PC-9 (cell line): Measurements from ENCODE around the gene FCMR.

Source experiments
- EZH2 ChIP-seq: fragments of 200-600 bp; sonication (generic); IDR thresholded peaks from 2 replicates; pipeline ENCODE4 v1.8.0; 2017; ENCODE audit warnings: antibody characterized with exemption, low read depth
- TF ChIP-seq, protein P1 (sequence below): fragments of 200-600 bp; sonication (generic); conservative IDR thresholded peaks from 2 replicates; pipeline ENCODE4 v1.6.1; 2017; ENCODE audit warnings: mixed run types, antibody characterized with exemption, mild to moderate bottlenecking, moderate library complexity

DNA sequence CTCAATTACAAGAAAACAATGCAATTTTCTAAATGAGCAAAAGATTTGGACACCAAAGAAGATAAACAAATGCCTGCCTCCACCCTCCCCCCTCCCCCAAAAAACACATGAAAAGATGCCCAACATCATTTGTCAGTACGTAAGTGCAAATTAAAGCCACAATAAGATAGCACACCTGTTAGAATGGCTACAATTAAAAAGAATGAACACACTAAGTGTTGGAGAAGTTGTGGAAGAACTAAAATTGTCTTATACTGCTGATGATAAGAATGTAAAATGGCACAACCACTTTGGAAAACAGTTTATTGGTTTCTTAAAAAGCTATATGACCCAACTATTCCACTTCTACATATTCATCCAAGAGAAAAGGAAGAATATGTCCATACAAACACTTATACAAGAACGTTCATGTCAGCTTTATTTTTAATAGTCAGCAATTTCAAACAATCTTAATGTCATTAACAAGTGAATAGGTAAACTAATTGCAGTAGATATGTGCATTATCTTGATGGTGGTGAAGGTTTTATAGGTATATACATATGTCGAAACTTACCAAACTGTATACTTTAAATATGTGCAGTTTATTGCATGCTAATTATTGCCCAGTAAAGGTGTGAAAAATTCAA is 45.9 kb downstream of the FCMR start:
- TF ChIP-seq, protein P1, sequence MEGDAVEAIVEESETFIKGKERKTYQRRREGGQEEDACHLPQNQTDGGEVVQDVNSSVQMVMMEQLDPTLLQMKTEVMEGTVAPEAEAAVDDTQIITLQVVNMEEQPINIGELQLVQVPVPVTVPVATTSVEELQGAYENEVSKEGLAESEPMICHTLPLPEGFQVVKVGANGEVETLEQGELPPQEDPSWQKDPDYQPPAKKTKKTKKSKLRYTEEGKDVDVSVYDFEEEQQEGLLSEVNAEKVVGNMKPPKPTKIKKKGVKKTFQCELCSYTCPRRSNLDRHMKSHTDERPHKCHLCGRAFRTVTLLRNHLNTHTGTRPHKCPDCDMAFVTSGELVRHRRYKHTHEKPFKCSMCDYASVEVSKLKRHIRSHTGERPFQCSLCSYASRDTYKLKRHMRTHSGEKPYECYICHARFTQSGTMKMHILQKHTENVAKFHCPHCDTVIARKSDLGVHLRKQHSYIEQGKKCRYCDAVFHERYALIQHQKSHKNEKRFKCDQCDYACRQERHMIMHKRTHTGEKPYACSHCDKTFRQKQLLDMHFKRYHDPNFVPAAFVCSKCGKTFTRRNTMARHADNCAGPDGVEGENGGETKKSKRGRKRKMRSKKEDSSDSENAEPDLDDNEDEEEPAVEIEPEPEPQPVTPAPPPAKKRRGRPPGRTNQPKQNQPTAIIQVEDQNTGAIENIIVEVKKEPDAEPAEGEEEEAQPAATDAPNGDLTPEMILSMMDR = no peak
- no peak for TF ChIP-seq EZH2
